Thyroid gland (tissue), 4 donors: ENCODE measurements around the gene ZNF280A. TPM values are rescaled to one million over a fixed set of nuclear protein-coding genes. Genes with fewer than 3 reads are reported as not detected.

Experiments used
- DNase-seq, 2 donors: peaks; one replicate each; pipeline ENCODE4 v3.0.0-alpha.2; 2019
- H3K27ac ChIP-seq, 3 donors: fragments of 200-600 bp; sonication (generic); 1 replicate in 2 of 3; 2 replicates in 1 of 3; pipeline ENCODE4 v1.5.1; 2016 to 2019; ENCODE audit warnings: mild to moderate bottlenecking in 1 of 3, moderate library complexity in 1 of 3
- H3K27me3 ChIP-seq: fragments of 200-600 bp; sonication (generic); one replicate; pipeline ENCODE4 v1.5.1; 2019
- H3K36me3 ChIP-seq, 2 donors: fragments of 200-600 bp; sonication (generic); one replicate each; pipeline ENCODE4 v1.5.1; 2016 to 2019
- H3K4me1 ChIP-seq, 2 donors: fragments of 200-600 bp; sonication (generic); one replicate each; pipeline ENCODE4 v1.5.1; 2017 to 2019
- H3K4me3 ChIP-seq, 3 donors: fragments of 200-600 bp; sonication (generic); replicated peaks in 1 of 3; 1 replicate in 2 of 3; 2 replicates in 1 of 3; pipeline ENCODE4 v1.5.1; 2016; ENCODE audit warnings: mild to moderate bottlenecking in 1 of 3
- H3K9me3 ChIP-seq: fragments of 200-600 bp; sonication (generic); one replicate; pipeline ENCODE4 v1.5.1; 2017
- CTCF ChIP-seq, 6 experiments: fragments of 200-600 bp in 3 of 6; fragments of 450-650 bp in 3 of 6; sonication (generic) in 3 of 6; IDR thresholded peaks; one replicate each; pipeline ENCODE4 v1.5.1; 2016 to 2019; ENCODE audit warnings: antibody characterized with exemption in 6 of 6, mild to moderate bottlenecking in 2 of 6, inconsistent platforms in 1 of 6, moderate library complexity in 1 of 6
- POLR2A ChIP-seq, 2 donors: fragments of 450-650 bp; IDR thresholded peaks; one replicate each; pipeline ENCODE4 v1.6.1; 2017; ENCODE audit warnings: antibody characterized with exemption in 2 of 2, mild to moderate bottlenecking in 2 of 2, moderate library complexity in 1 of 2
- WGBS, 2 donors: methylation state at CpG; one replicate each; pipeline ENCODE4 v1.1.5; 2017; 5-methylcytosine and 5-hydroxymethylcytosine counted together
- intact Hi-C: fragments of 100-400 bp; cut with DNase I; formaldehyde crosslinking; loops from one replicate; pipeline ENCODE4 v1.15.1; 2023
- total RNA-seq, 4 donors: library from RNA; depleted of rRNA; stranded (reverse); fragments of >200 nt; gene quantifications; one replicate each; pipeline ENCODE4 v1.2.3, GENCODE V29; 2016

Gene ZNF280A
- total RNA-seq, 4 donors from 2014 or later: not detected

- no peak for TF ChIP-seq CTCF (IDR thresholded peaks at IDR 0.05)
- no peak for TF ChIP-seq POLR2A (IDR thresholded peaks at IDR 0.05)
- DNase-seq: no peak
Measured at GRCh38 chr22:22558071-22558971, 38.3 kb upstream of the ZNF280A start.

GRCh38 chr22:22556995-22557925 is 37.2 kb upstream of the ZNF280A start:
- H3K4me3 ChIP-seq: no peak overlapping the region
- no peak for DNase-seq
- intact Hi-C loops: no loop called here
- no peak for TF ChIP-seq CTCF (IDR thresholded peaks at IDR 0.05)
- no peak for TF ChIP-seq POLR2A (IDR thresholded peaks at IDR 0.05)
- no peaks in the 10 kb centered on the region for H3K4me1 ChIP-seq
- no peaks in the 10 kb centered on the region for H3K27me3 ChIP-seq
- H3K36me3 ChIP-seq: no peaks in the 10 kb centered on the region
- WGBS, 2 donors: 90 to 91% methylated on average over 33 to 37 of the region's 38 CpGs
- H3K27ac ChIP-seq: no peak overlapping the region
- no peaks in the 10 kb centered on the region for H3K9me3 ChIP-seq

More at GRCh38 chr22:22558071-22558971, 38.3 kb upstream of the ZNF280A start:
- no peaks in the 10 kb centered on the region for H3K9me3 ChIP-seq
- WGBS, 2 donors: 87 to 91% methylated on average over 16 to 17 of the region's 25 CpGs
- intact Hi-C loops: no loop called here
- H3K27ac ChIP-seq: no peak overlapping the region
- no peaks in the 10 kb centered on the region for H3K36me3 ChIP-seq
- no peak overlapping the region for H3K4me3 ChIP-seq
- no peaks in the 10 kb centered on the region for H3K27me3 ChIP-seq
- no peaks in the 10 kb centered on the region for H3K4me1 ChIP-seq

- WGBS, 2 donors: 93 to 95% methylated on average over 14 of the region's 14 CpGs
- Histone ChIP-seq H3K36me3 (no peaks in the 10 kb centered on the region), H3K27ac (no peak overlapping the region), H3K9me3 (no peaks in the 10 kb centered on the region), H3K4me1 (no peaks in the 10 kb centered on the region), H3K4me3 (no peak overlapping the region), H3K27me3 (no peaks in the 10 kb centered on the region)
- no peak for DNase-seq
- TF ChIP-seq CTCF (IDR thresholded peaks at IDR 0.05) (no peak), POLR2A (IDR thresholded peaks at IDR 0.05) (no peak)
- intact Hi-C loops: no loop called here
Measured at GRCh38 chr22:22556578-22556977, 36.5 kb upstream of the ZNF280A start.

GRCh38 chr22:22555596-22555995 is 35.5 kb upstream of the ZNF280A start:
- no peak overlapping the region for H3K4me3 ChIP-seq
- DNase-seq: no peak
- no peak for TF ChIP-seq POLR2A (IDR thresholded peaks at IDR 0.05)
- no peak for TF ChIP-seq CTCF (IDR thresholded peaks at IDR 0.05)
- intact Hi-C loops: no loop called here
- no peaks in the 10 kb centered on the region for H3K36me3 ChIP-seq
- H3K9me3 ChIP-seq: no peaks in the 10 kb centered on the region
- H3K4me1 ChIP-seq: no peaks in the 10 kb centered on the region
- no peak overlapping the region for H3K27ac ChIP-seq
- 93 to 99% methylated on average over 9 of the region's 9 CpGs for WGBS, 2 donors
- no peaks in the 10 kb centered on the region for H3K27me3 ChIP-seq
